ENCODE data around the gene WWOX.

- TF ChIP-seq SNAI2 (CRISPR knock-in tag; IDR thresholded peaks at IDR 0.05) (no peak), TCF4 (CRISPR knock-in tag; IDR thresholded peaks at IDR 0.05; ENCODE audit: borderline replicate concordance) (no peak), ARNTL (CRISPR knock-in tag; IDR thresholded peaks at IDR 0.05; ENCODE audit: borderline replicate concordance, low read depth) (no peak), ZC3H10 (CRISPR knock-in tag; IDR thresholded peaks at IDR 0.05) (no peak)
- TF ChIP-seq, protein P1, sequence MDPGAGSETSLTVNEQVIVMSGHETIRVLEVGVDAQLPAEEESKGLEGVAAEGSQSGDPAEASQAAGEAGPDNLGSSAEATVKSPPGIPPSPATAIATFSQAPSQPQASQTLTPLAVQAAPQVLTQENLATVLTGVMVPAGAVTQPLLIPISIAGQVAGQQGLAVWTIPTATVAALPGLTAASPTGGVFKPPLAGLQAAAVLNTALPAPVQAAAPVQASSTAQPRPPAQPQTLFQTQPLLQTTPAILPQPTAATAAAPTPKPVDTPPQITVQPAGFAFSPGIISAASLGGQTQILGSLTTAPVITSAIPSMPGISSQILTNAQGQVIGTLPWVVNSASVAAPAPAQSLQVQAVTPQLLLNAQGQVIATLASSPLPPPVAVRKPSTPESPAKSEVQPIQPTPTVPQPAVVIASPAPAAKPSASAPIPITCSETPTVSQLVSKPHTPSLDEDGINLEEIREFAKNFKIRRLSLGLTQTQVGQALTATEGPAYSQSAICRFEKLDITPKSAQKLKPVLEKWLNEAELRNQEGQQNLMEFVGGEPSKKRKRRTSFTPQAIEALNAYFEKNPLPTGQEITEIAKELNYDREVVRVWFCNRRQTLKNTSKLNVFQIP (CRISPR knock-in tag; IDR thresholded peaks at IDR 0.05; ENCODE audit: borderline replicate concordance, low read depth), result no peak
These were observed 922.7 kb downstream of the WWOX start for GRCh38 chr16:79021991-79022630.

Measured in SK-N-SH treated with all-trans-retinoic acid at 6 μM for 48 hours (cell line).